DMS79 treated with DMSO at 0.1 percent for 48 hours (cell line): ENCODE data around the gene DOCK4.
A peak's percentile ranks its signal among the peaks of the same experiment; 100 is the strongest.
"Not testable (repeated sequence)": the region's sequence is repeated elsewhere in the genome, so short reads cannot be mapped to it uniquely, and the experiment has no call there.

Experiments used
- DNase-seq: peaks from one replicate; lab custom pipeline; 2025; lab: John Stamatoyannopoulos, UW

DOCK4 gene

GRCh38 chr7:111955616-111956015 lies 250.6 kb downstream of the DOCK4 start:
- DNase-seq: no peak

- no peak for DNase-seq
Observed at GRCh38 chr7:111954474-111955381, 251.5 kb downstream of the DOCK4 start.

GRCh38 chr7:111954056-111954455 lies 252.1 kb downstream of the DOCK4 start:
- no peak for DNase-seq

- DNase-seq: peak; percentile 16
Observed at GRCh38 chr7:111953611-111954010, 252.6 kb downstream of the DOCK4 start.

GRCh38 chr7:111952783-111953182 lies 253.4 kb downstream of the DOCK4 start:
- DNase-seq: no peak

GRCh38 chr7:111951052-111951451 lies 255.1 kb downstream of the DOCK4 start:
- DNase-seq: no peak

GRCh38 chr7:111942450-111943081 lies 263.6 kb downstream of the DOCK4 start:
- DNase-seq: no peak

- DNase-seq: no peak
Observed at GRCh38 chr7:111937163-111937562, 269.0 kb downstream of the DOCK4 start.

- no peak for DNase-seq
Observed at GRCh38 chr7:111933609-111934008, 272.6 kb downstream of the DOCK4 start.

- DNase-seq: no peak
Observed at GRCh38 chr7:111931958-111932357, 274.2 kb downstream of the DOCK4 start.

- no peak for DNase-seq
Observed at GRCh38 chr7:111931016-111931517, 275.1 kb downstream of the DOCK4 start.

- no peak for DNase-seq
Observed at GRCh38 chr7:111929264-111929663, 276.9 kb downstream of the DOCK4 start.

- no peak for DNase-seq
Observed at GRCh38 chr7:111927353-111928019, 278.7 kb downstream of the DOCK4 start.

GRCh38 chr7:111920329-111920728 lies 285.9 kb downstream of the DOCK4 start:
- DNase-seq: no peak

GRCh38 chr7:111919631-111920179 lies 286.5 kb downstream of the DOCK4 start:
- no peak for DNase-seq

GRCh38 chr7:111919164-111919563 lies 287.0 kb downstream of the DOCK4 start:
- no peak for DNase-seq

- DNase-seq: no peak
Observed at GRCh38 chr7:111918461-111918860, 287.7 kb downstream of the DOCK4 start.

GRCh38 chr7:111917404-111917803 lies 288.8 kb downstream of the DOCK4 start:
- DNase-seq: not testable (repeated sequence)

GRCh38 chr7:111914291-111914690 lies 291.9 kb downstream of the DOCK4 start:
- DNase-seq: no peak

- DNase-seq: no peak
Observed at GRCh38 chr7:111911166-111911961, 294.8 kb downstream of the DOCK4 start.

GRCh38 chr7:111910656-111911055 lies 295.5 kb downstream of the DOCK4 start:
- DNase-seq: no peak
